Measurements from ENCODE around the gene PLET1. TPM values are rescaled to one million over a fixed set of nuclear protein-coding genes. Genes with fewer than 3 reads are reported as not detected.
"Not testable (repeated sequence)": the region's sequence is repeated elsewhere in the genome, so short reads cannot be mapped to it uniquely, and the experiment has no call there.

PLET1 gene
- polyA plus RNA-seq, 12 donors = 0.17 TPM; not detected in 11

DNA sequence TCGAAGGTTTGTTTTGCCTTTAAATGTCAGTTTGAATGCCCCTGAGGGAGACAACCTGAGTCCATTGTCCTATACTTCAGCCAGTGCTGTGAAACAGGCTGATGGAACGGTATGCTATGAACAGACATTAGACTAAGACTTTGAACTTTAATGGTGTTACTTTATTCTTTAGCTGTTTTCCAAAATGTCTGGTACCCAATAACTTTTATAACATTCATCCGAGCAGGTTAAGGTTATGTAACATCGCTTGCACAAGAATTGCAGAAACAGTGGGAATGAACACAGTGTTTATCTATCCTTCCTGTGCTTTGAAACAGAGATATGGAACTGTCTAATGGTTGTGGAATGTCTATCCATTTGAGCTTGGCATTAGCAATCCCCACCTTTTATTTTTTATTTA lies 46.9 kb downstream of the PLET1 start:
- no peak for DNase-seq

DNA sequence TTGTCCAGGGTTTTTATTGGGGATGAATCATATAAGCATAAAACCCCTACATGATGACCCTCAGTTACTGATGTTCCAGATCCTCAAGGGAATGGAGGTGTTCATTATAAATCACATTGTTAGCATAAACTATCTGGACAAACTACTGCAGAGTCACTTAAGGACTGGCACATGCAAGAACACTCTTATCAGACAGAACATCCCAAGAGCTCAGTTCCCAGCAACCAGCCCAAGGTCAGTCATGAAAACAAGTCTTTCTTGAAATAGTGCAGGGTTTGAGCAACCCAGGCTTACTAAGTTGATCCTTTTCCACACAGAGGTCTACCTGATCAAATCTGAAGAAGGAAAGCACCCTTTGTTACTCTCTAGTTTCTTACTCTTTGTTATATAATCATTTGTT lies 48.0 kb downstream of the PLET1 start:
- no peak for DNase-seq

- DNase-seq = no peak
Observed at GRCh38 chr11:112212290-112212689, 48.4 kb downstream of the PLET1 start.

DNA sequence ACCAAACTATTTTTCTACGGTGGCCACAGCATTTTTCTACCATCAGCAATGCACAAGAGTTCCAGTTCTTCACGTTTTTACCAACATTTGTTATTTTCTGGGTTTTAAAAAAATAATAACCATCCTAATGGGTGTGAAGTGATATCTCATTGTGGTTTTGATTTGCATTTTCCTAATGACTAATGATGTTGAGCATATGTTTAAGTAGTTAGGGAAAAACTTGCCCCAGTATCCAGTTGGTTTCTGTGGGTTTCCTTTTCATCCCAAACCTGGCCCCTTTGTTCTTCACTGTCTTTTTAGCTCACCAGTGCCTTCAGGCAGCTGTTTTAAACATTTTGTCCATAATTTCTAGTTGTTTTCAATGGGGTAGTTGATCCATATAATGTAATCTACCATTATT lies 49.1 kb downstream of the PLET1 start:
- no peak for DNase-seq

GRCh38 chr11:112210890-112211289 lies 49.8 kb downstream of the PLET1 start:
- DNase-seq = no peak

DNA sequence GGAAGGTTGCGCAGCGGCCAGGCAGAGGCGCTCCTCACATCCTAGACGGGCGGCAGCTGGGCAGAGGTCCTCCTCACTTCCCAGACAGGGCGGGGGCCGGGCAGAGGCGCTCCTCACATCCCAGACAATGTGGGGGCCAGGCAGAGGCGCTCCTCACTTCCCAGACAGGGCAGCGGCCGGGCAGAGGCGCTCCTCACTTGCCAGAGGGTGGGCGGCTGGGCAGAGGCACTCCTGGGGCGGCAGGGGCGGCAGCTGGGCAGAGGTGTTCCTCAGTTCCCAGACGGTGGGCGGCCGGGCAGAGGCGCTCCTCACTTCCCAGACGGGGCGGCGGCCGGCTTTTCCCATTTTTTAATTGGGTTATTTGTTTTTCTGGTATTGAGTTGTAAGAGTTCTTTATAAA lies 54.6 kb downstream of the PLET1 start:
- DNase-seq = no peak

GRCh38 chr11:112200252-112200651 lies 60.4 kb downstream of the PLET1 start:
- no peak for DNase-seq

GRCh38 chr11:112199101-112199500 lies 61.6 kb downstream of the PLET1 start:
- not testable (repeated sequence) for DNase-seq

Other genes starting within 250 kb of the PLET1 start
- 10 to 100 TPM in 11 of 12 donors, not detected in 1; 28.1 to 50.9 (median 41.8) TPM for gene DLAT, start 235.5 kb downstream of the PLET1 start, polyA plus RNA-seq (ENCODE audit: insufficient read length in 12 of 12)
- gene PIH1D2, start 186.8 kb downstream of the PLET1 start, polyA plus RNA-seq (ENCODE audit: insufficient read length in 12 of 12) = 1 to 10 TPM in 9 of 12 donors, under 1 TPM in 1, not detected in 2; 0.72 to 4.1 (median 1.2) TPM
- 10 to 100 TPM in 11 of 12 donors, not detected in 1; 18.4 to 56.7 (median 30.3) TPM for gene NKAPD1, start 186.6 kb downstream of the PLET1 start, polyA plus RNA-seq (ENCODE audit: insufficient read length in 12 of 12)
- gene TIMM8B, start 174.1 kb downstream of the PLET1 start, polyA plus RNA-seq (ENCODE audit: insufficient read length in 12 of 12) = 10 to 100 TPM in 11 of 12 donors, not detected in 1; 21.0 to 63.8 (median 51.7) TPM
- 100 to 1,000 TPM in 7 of 12 donors, 10 to 100 TPM in 4, not detected in 1; 52.2 to 127 (median 109) TPM for gene SDHD, start 174.0 kb downstream of the PLET1 start, polyA plus RNA-seq (ENCODE audit: insufficient read length in 12 of 12)
- gene IL18, start 96.8 kb downstream of the PLET1 start, polyA plus RNA-seq (ENCODE audit: insufficient read length in 12 of 12) = 10 to 100 TPM in 2 of 12 donors, 1 to 10 TPM in 2, under 1 TPM in 7, not detected in 1; 0.30 to 12.1 (median 0.82) TPM
- under 1 TPM in 5 of 12 donors, not detected in 7; 0.22 to 0.44 (median 0.23) TPM for gene TEX12, start 93.5 kb downstream of the PLET1 start, polyA plus RNA-seq (ENCODE audit: insufficient read length in 12 of 12)
- gene BCO2, start 85.3 kb downstream of the PLET1 start, polyA plus RNA-seq (ENCODE audit: insufficient read length in 12 of 12) = 10 to 100 TPM in 4 of 12 donors, 1 to 10 TPM in 7, not detected in 1; 3.4 to 28.6 (median 8.0) TPM
- gene PTS, start 34.4 kb downstream of the PLET1 start, polyA plus RNA-seq (ENCODE audit: insufficient read length in 12 of 12) = 10 to 100 TPM in 11 of 12 donors, not detected in 1; 14.5 to 36.9 (median 25.5) TPM